Measurements from ENCODE around the gene TMEM217.

The TMEM217 gene

GRCh38 chr6:37277001-37277409 is 19.1 kb upstream of the TMEM217 start:
- no peaks in the 10 kb centered on the region for H3K79me2 ChIP-seq (ENCODE audit: insufficient read depth, low read length)

GRCh38 chr6:37275350-37275749 is 17.4 kb upstream of the TMEM217 start:
- Histone ChIP-seq H3K36me3 (ENCODE audit: insufficient read depth, low read length) (peaks cover 5% of the 10 kb centered on the region; the same call in 1 of the 2 replicates), H3K79me2 (ENCODE audit: insufficient read depth, low read length) (no peaks in the 10 kb centered on the region), H3K27ac (ENCODE audit: low read depth, low read length, poor library complexity, severe bottlenecking) (peak overlapping the region; percentile 13), H3K4me2 (ENCODE audit: low read length) (no peak overlapping the region), H3F3A (ENCODE audit: insufficient read depth, low read length) (no peaks in the 10 kb centered on the region), H3K4me1 (ENCODE audit: insufficient read depth, low read length, severe bottlenecking) (peaks cover 30% of the 10 kb centered on the region), H3K4me3 (ENCODE audit: low read depth, low read length, poor library complexity, severe bottlenecking) (no peak overlapping the region), H3K27me3 (ENCODE audit: insufficient read depth, low read length) (no peaks in the 10 kb centered on the region), H3K9ac (ENCODE audit: low read length) (no peak overlapping the region), H2AFZ (ENCODE audit: low read length) (no peak overlapping the region), H3K9me2 (ENCODE audit: low read depth, low read length) (no peaks in the 10 kb centered on the region), H4K20me1 (ENCODE audit: insufficient read depth, low read length) (no peaks in the 10 kb centered on the region), H3K9me3 (ENCODE audit: low read length) (no peaks in the 10 kb centered on the region)
- no peak for TF ChIP-seq EZH2 (IDR thresholded peaks at IDR 0.05; ENCODE audit: borderline replicate concordance, low read length)
- TF ChIP-seq, protein P1, sequence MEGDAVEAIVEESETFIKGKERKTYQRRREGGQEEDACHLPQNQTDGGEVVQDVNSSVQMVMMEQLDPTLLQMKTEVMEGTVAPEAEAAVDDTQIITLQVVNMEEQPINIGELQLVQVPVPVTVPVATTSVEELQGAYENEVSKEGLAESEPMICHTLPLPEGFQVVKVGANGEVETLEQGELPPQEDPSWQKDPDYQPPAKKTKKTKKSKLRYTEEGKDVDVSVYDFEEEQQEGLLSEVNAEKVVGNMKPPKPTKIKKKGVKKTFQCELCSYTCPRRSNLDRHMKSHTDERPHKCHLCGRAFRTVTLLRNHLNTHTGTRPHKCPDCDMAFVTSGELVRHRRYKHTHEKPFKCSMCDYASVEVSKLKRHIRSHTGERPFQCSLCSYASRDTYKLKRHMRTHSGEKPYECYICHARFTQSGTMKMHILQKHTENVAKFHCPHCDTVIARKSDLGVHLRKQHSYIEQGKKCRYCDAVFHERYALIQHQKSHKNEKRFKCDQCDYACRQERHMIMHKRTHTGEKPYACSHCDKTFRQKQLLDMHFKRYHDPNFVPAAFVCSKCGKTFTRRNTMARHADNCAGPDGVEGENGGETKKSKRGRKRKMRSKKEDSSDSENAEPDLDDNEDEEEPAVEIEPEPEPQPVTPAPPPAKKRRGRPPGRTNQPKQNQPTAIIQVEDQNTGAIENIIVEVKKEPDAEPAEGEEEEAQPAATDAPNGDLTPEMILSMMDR (IDR thresholded peaks at IDR 0.05; ENCODE audit: low read length) = no peak

More at GRCh38 chr6:37277001-37277409, 19.1 kb upstream of the TMEM217 start:
- no peak for TF ChIP-seq EZH2 (IDR thresholded peaks at IDR 0.05; ENCODE audit: borderline replicate concordance, low read length)
- TF ChIP-seq, protein P1 (IDR thresholded peaks at IDR 0.05; ENCODE audit: low read length) = no peak
- Histone ChIP-seq H3K9me2 (ENCODE audit: low read depth, low read length) (no peaks in the 10 kb centered on the region), H3K4me2 (ENCODE audit: low read length) (peak overlapping the region; percentile 48), H3K27ac (ENCODE audit: low read depth, low read length, poor library complexity, severe bottlenecking) (peak overlapping the region; percentile 82), H3K9me3 (ENCODE audit: low read length) (no peaks in the 10 kb centered on the region), H3K36me3 (ENCODE audit: insufficient read depth, low read length) (peaks cover 12% of the 10 kb centered on the region; the same call in 1 of the 2 replicates), H3K4me3 (ENCODE audit: low read depth, low read length, poor library complexity, severe bottlenecking) (no peak overlapping the region), H3K4me1 (ENCODE audit: insufficient read depth, low read length, severe bottlenecking) (peaks cover 30% of the 10 kb centered on the region), H3K9ac (ENCODE audit: low read length) (peak overlapping the region; percentile 15; the same call in 1 of the 2 replicates), H2AFZ (ENCODE audit: low read length) (no peak overlapping the region), H3K27me3 (ENCODE audit: insufficient read depth, low read length) (no peaks in the 10 kb centered on the region), H4K20me1 (ENCODE audit: insufficient read depth, low read length) (no peaks in the 10 kb centered on the region), H3F3A (ENCODE audit: insufficient read depth, low read length) (no peaks in the 10 kb centered on the region)

DNA sequence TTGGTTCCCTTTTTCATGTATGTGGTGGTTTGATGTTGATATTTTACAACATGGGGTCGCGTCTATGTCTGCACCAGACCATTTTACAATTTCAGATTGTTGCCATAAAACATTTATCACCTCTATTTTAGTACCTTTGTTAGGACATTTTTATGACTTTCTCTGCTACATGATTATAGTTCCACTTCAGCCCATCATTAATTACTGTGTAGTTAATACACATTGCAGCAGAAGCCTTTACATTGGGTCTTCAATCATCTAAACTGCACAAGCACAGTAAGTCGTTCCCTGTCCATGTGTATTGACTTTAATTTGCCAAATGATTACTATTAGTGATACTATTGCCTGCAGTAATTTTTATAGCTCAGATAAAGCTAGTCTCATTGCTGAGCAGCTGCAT is 15.7 kb upstream of the TMEM217 start:
- TF ChIP-seq EZH2 (IDR thresholded peaks at IDR 0.05; ENCODE audit: borderline replicate concordance, low read length) = no peak
- TF ChIP-seq, protein P1 (IDR thresholded peaks at IDR 0.05; ENCODE audit: low read length) = no peak
- Histone ChIP-seq H3K9ac (ENCODE audit: low read length) (no peak overlapping the region), H3K4me2 (ENCODE audit: low read length) (no peak overlapping the region), H3K79me2 (ENCODE audit: insufficient read depth, low read length) (no peaks in the 10 kb centered on the region), H3K9me2 (ENCODE audit: low read depth, low read length) (no peaks in the 10 kb centered on the region), H3K4me1 (ENCODE audit: insufficient read depth, low read length, severe bottlenecking) (peaks cover 27% of the 10 kb centered on the region), H3K36me3 (ENCODE audit: insufficient read depth, low read length) (peaks cover 10% of the 10 kb centered on the region; the same call in 1 of the 2 replicates), H3K27ac (ENCODE audit: low read depth, low read length, poor library complexity, severe bottlenecking) (no peak overlapping the region), H4K20me1 (ENCODE audit: insufficient read depth, low read length) (no peaks in the 10 kb centered on the region), H2AFZ (ENCODE audit: low read length) (no peak overlapping the region), H3F3A (ENCODE audit: insufficient read depth, low read length) (no peaks in the 10 kb centered on the region), H3K9me3 (ENCODE audit: low read length) (no peaks in the 10 kb centered on the region), H3K4me3 (ENCODE audit: low read depth, low read length, poor library complexity, severe bottlenecking) (no peak overlapping the region), H3K27me3 (ENCODE audit: insufficient read depth, low read length) (no peaks in the 10 kb centered on the region)

All from OCI-LY1 (cell line).